Duodenal mucosa (tissue), 2 donors: ENCODE measurements around the gene MEIS3.
"Not testable (repeated sequence)": the region's sequence is repeated elsewhere in the genome, so short reads cannot be mapped to it uniquely, and the experiment has no call there.

Experiments
- H3K27ac ChIP-seq: one replicate; pipeline ENCODE4 v1.7.0; 2013; ENCODE audit warnings: low read depth, low read length
- H3K27me3 ChIP-seq, 2 donors: one replicate each; pipeline ENCODE4 v1.7.0; 2013; ENCODE audit warnings: low read length in 2 of 2, control low read depth in 1 of 2; ENCODE audit not compliant: insufficient read depth in 2 of 2, control insufficient read depth in 1 of 2
- H3K36me3 ChIP-seq, 2 donors: one replicate each; pipeline ENCODE4 v1.7.0; 2013; ENCODE audit warnings: low read length in 2 of 2, control low read depth in 1 of 2; ENCODE audit not compliant: insufficient read depth in 2 of 2, control insufficient read depth in 1 of 2
- H3K4me1 ChIP-seq, 2 donors: one replicate each; pipeline ENCODE4 v1.7.0; 2013; ENCODE audit warnings: low read length in 2 of 2, control low read depth in 1 of 2; ENCODE audit not compliant: insufficient read depth in 2 of 2, control insufficient read depth in 1 of 2
- H3K4me3 ChIP-seq, 2 donors: one replicate each; pipeline ENCODE4 v1.7.0; 2013; ENCODE audit warnings: low read length in 2 of 2, low read depth in 1 of 2
- H3K9ac ChIP-seq, 2 donors: one replicate each; pipeline ENCODE4 v1.7.0; 2013; ENCODE audit warnings: low read length in 2 of 2, low read depth in 1 of 2
- H3K9me3 ChIP-seq, 2 donors: one replicate each; pipeline ENCODE4 v1.7.0; 2013; ENCODE audit warnings: low read length in 2 of 2, control low read depth in 1 of 2; ENCODE audit not compliant: control insufficient read depth in 1 of 2

The MEIS3 gene

GRCh38 chr19:47387623-47388022, 31.7 kb downstream of the MEIS3 start:
- H3K9ac ChIP-seq, H3K4me3 ChIP-seq, H3K27ac ChIP-seq, H3K27me3 ChIP-seq, H3K4me1 ChIP-seq, H3K36me3 ChIP-seq, H3K9me3 ChIP-seq: not testable (repeated sequence)

GRCh38 chr19:47386582-47386981, 32.7 kb downstream of the MEIS3 start:
- not testable (repeated sequence) for H3K4me1 ChIP-seq, H3K36me3 ChIP-seq, H3K4me3 ChIP-seq, H3K9ac ChIP-seq, H3K27ac ChIP-seq, H3K9me3 ChIP-seq, H3K27me3 ChIP-seq

GRCh38 chr19:47384533-47384932, 34.8 kb downstream of the MEIS3 start:
- H3K27me3 ChIP-seq, H3K9ac ChIP-seq, H3K9me3 ChIP-seq, H3K4me3 ChIP-seq, H3K4me1 ChIP-seq, H3K27ac ChIP-seq: not testable (repeated sequence)
- H3K36me3 ChIP-seq: peaks cover 21 to 28% of the 10 kb centered on the region in 2 donors

DNA sequence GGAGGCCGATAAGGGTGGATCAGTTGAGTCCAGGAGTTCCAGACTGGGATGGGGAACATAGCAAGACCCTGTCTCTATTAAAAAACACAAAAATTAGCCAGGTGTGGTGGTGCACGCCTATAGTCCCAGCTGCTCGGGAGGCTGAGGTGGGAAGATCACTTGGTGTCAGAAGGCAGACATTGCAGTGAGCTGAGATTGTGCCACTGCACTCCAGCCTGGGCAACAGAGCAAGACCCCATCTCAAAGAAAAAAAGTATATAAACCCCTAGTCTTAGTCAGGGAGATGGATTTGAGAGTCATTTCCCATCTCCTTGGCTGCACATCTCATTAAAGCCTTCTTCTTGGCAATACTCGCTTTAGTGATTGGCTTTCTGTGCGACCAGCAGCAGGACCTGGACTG, 35.4 kb downstream of the MEIS3 start:
- H3K36me3 ChIP-seq: peaks cover 26 to 32% of the 10 kb centered on the region in 2 donors
- H3K27me3 ChIP-seq, H3K9ac ChIP-seq, H3K4me1 ChIP-seq, H3K4me3 ChIP-seq, H3K9me3 ChIP-seq, H3K27ac ChIP-seq: not testable (repeated sequence)

DNA sequence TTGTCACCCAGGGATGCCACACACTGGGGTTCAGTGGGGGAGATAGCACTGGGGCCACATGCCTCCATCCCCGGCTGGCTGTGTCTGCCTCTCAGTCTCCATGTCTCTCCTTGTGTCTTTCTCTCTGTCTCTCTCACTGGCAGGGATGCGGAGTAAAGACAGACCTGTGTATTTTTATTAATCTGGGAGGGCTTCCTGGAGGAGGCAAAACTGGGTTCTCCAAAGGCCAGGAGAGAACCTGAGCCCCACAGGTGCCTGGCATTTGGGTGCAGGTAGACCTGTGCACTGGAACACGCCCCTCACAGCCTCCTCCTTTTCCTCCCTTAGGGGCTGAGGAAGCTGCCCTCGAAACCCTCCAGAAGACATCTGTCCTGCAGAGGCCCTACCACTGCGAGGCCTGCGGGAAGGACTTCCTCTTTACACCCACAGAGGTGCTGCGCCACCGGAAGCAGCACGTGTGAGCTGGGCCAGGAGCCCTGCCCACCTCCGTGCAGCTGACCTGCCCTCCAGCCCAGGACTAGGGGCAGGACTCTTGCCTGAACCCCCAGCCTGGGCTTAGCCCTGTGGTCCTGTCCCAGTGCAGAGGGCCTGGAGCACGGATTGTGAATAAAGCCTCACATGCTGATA, 37.6 kb downstream of the MEIS3 start:
- Histone ChIP-seq H3K36me3 (peaks cover 26 to 50% of the 10 kb centered on the region in 2 donors), H3K4me3 (no peak overlapping the region), H3K27ac (no peak overlapping the region), H3K9me3 (no peaks in the 10 kb centered on the region), H3K4me1 (peaks cover 5 to 7% of the 10 kb centered on the region in 2 donors), H3K9ac (no peak overlapping the region), H3K27me3 (no peaks in the 10 kb centered on the region)

GRCh38 chr19:47381121-47381520, 38.2 kb downstream of the MEIS3 start:
- peaks cover 30 to 56% of the 10 kb centered on the region in 2 donors for H3K36me3 ChIP-seq
- H3K27ac ChIP-seq: no peak overlapping the region
- no peak overlapping the region for H3K4me3 ChIP-seq
- peaks cover 5 to 7% of the 10 kb centered on the region in 2 donors for H3K4me1 ChIP-seq
- no peaks in the 10 kb centered on the region for H3K9me3 ChIP-seq
- no peaks in the 10 kb centered on the region for H3K27me3 ChIP-seq
- H3K9ac ChIP-seq: no peak overlapping the region

DNA sequence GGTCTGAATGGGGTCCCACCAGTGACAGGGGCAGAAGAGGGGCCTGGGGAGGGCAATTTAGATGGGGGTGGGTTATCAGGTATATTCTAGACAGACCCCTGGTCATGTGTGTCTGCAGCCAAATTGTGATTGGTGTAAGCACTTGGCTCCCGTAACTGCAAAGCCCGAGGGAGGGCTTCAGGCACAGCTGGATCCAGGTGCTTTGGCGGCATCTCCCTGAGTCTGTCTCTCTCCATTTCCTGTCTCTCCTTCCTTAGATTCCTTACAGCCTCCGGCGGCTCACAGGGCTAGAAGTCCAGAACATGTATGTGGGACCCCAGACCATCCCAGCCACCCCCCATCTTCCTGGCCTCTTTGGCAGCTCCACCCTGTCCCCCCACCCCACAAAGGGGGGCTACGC, 38.8 kb downstream of the MEIS3 start:
- peaks cover 5 to 7% of the 10 kb centered on the region in 2 donors for H3K4me1 ChIP-seq
- no peak overlapping the region for H3K9ac ChIP-seq
- no peak overlapping the region for H3K4me3 ChIP-seq
- no peak overlapping the region for H3K27ac ChIP-seq
- H3K9me3 ChIP-seq: no peaks in the 10 kb centered on the region
- no peaks in the 10 kb centered on the region for H3K27me3 ChIP-seq
- H3K36me3 ChIP-seq: peaks cover 32 to 62% of the 10 kb centered on the region in 2 donors

GRCh38 chr19:47379381-47379938, 39.9 kb downstream of the MEIS3 start:
- Histone ChIP-seq H3K27me3 (no peaks in the 10 kb centered on the region), H3K4me1 (peaks cover 5 to 7% of the 10 kb centered on the region in 2 donors), H3K4me3 (no peak overlapping the region), H3K9me3 (no peaks in the 10 kb centered on the region), H3K27ac (no peak overlapping the region), H3K36me3 (peaks cover 32 to 72% of the 10 kb centered on the region in 2 donors), H3K9ac (no peak overlapping the region)

GRCh38 chr19:47378246-47378645, 41.1 kb downstream of the MEIS3 start:
- Histone ChIP-seq H3K36me3 (peaks cover 37 to 84% of the 10 kb centered on the region in 2 donors), H3K4me1 (peaks cover 5 to 7% of the 10 kb centered on the region in 2 donors), H3K27me3 (no peaks in the 10 kb centered on the region), H3K9me3 (no peaks in the 10 kb centered on the region), H3K4me3 (no peak overlapping the region), H3K27ac (no peak overlapping the region), H3K9ac (no peak overlapping the region)

- peaks cover 41 to 89% of the 10 kb centered on the region in 2 donors for H3K36me3 ChIP-seq
- no peaks in the 10 kb centered on the region for H3K27me3 ChIP-seq
- no peak overlapping the region for H3K27ac ChIP-seq
Measured at GRCh38 chr19:47377801-47378200, 41.5 kb downstream of the MEIS3 start.

More at GRCh38 chr19:47377801-47378200, 41.5 kb downstream of the MEIS3 start:
- H3K4me3 ChIP-seq: no peak overlapping the region
- H3K9ac ChIP-seq: no peak overlapping the region
- H3K9me3 ChIP-seq: no peaks in the 10 kb centered on the region
- peaks cover 5 to 7% of the 10 kb centered on the region in 2 donors for H3K4me1 ChIP-seq
